HEK293 (cell line): ENCODE data around the gene DNAJC6.

Source experiments
- BCL11A ChIP-seq: fragments of 450-650 bp; formaldehyde crosslinking; IDR thresholded peaks from 2 replicates; pipeline ENCODE4 v1.5.1; 2016; ENCODE audit warnings: low read depth, missing biosample characterization, missing genetic modification characterization
- GLI2 ChIP-seq: fragments of 450-650 bp; formaldehyde crosslinking; IDR thresholded peaks from 2 replicates; pipeline ENCODE4; 2017; ENCODE audit warnings: missing biosample characterization, missing genetic modification characterization, low read depth, borderline replicate concordance
- REPIN1 ChIP-seq: fragments of 450-650 bp; formaldehyde crosslinking; IDR thresholded peaks from 2 replicates; pipeline ENCODE4 v1.5.1; 2017; ENCODE audit warnings: missing biosample characterization, missing genetic modification characterization, low read depth
- REST ChIP-seq: fragments of 450-650 bp; formaldehyde crosslinking; IDR thresholded peaks from 2 replicates; pipeline ENCODE4 v1.5.1; 2016; ENCODE audit warnings: missing biosample characterization, missing genetic modification characterization
- ZNF302 ChIP-seq: fragments of 450-650 bp; formaldehyde crosslinking; IDR thresholded peaks from 2 replicates; pipeline ENCODE4 v1.5.1; 2016; ENCODE audit warnings: missing biosample characterization, missing genetic modification characterization, low read depth
- ZNF521 ChIP-seq: fragments of 450-650 bp; formaldehyde crosslinking; IDR thresholded peaks from 2 replicates; pipeline ENCODE4 v1.5.1; 2017; ENCODE audit warnings: missing biosample characterization, mild to moderate bottlenecking, missing genetic modification characterization
- ZNF596 ChIP-seq: fragments of 450-650 bp; IDR thresholded peaks from 2 replicates; pipeline ENCODE4 v1.5.0; 2018; ENCODE audit warnings: missing biosample characterization, mild to moderate bottlenecking, missing genetic modification characterization, moderate library complexity
- ZNF639 ChIP-seq: fragments of 450-650 bp; formaldehyde crosslinking; IDR thresholded peaks from 2 replicates; pipeline ENCODE4 v1.5.1; 2016; ENCODE audit warnings: missing biosample characterization, missing genetic modification characterization
- TF ChIP-seq, protein P1 (sequence below): fragments of 450-650 bp; formaldehyde crosslinking; IDR thresholded peaks from 2 replicates; pipeline ENCODE4 v1.5.1; 2016; ENCODE audit warnings: missing biosample characterization, missing genetic modification characterization

DNA sequence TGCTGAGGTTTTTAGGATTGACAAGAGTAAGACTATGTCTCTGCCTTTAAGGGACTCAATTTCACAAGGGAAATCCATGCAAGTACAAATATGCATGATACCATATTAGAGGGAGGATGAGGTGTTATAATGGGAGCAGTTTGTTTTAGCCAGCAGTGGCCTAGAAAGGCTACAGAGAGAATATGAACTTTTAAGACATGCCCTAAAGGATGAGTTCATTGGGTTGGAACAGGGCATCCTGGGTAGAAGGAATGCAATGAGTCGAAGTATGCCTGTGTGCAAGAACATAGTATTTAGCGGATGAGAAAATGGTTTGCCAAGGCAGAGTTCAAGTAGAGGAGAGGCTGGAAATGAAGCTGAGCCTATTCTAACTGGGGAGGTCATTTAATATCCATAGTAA is 78.5 kb downstream of the DNAJC6 start:
- TF ChIP-seq, protein P1, sequence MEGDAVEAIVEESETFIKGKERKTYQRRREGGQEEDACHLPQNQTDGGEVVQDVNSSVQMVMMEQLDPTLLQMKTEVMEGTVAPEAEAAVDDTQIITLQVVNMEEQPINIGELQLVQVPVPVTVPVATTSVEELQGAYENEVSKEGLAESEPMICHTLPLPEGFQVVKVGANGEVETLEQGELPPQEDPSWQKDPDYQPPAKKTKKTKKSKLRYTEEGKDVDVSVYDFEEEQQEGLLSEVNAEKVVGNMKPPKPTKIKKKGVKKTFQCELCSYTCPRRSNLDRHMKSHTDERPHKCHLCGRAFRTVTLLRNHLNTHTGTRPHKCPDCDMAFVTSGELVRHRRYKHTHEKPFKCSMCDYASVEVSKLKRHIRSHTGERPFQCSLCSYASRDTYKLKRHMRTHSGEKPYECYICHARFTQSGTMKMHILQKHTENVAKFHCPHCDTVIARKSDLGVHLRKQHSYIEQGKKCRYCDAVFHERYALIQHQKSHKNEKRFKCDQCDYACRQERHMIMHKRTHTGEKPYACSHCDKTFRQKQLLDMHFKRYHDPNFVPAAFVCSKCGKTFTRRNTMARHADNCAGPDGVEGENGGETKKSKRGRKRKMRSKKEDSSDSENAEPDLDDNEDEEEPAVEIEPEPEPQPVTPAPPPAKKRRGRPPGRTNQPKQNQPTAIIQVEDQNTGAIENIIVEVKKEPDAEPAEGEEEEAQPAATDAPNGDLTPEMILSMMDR, result no peak
- TF ChIP-seq BCL11A (tag by site-specific recombination) (no peak), GLI2 (tag by site-specific recombination) (no peak), ZNF302 (tag by site-specific recombination) (no peak), ZNF596 (tag by site-specific recombination) (no peak), REPIN1 (tag by site-specific recombination) (no peak), REST (tag by site-specific recombination) (no peak), ZNF521 (no peak), ZNF639 (tag by site-specific recombination) (no peak)
